GM23338 (cell line): ENCODE results near the gene GNAZ. TPM values are rescaled to one million over a fixed set of nuclear protein-coding genes. Genes with fewer than 3 reads are reported as not detected.

ENCODE experiments used
- ATAC-seq: fragments of 200-7000 bp; cut with Tn5 transposase; 3 replicates; pipeline ENCODE4 v1.9.1; 2020
- DNase-seq: peaks from one replicate; pipeline ENCODE4 v3.0.0-alpha.2; 2015; ENCODE audit warnings: low spot score
- H2AFZ ChIP-seq: fragments of 200-600 bp; sonication (generic); 2 replicates; pipeline ENCODE4 v1.8.0; 2016; ENCODE audit warnings: antibody characterized with exemption, mild to moderate bottlenecking, moderate library complexity
- H3F3A ChIP-seq: fragments of 200-600 bp; sonication (generic); replicated peaks from 2 replicates; pipeline ENCODE4 v1.8.0; 2017; ENCODE audit warnings: antibody characterized with exemption, mixed run types, low read depth
- H3K27ac ChIP-seq: fragments of 200-600 bp; sonication (generic); 2 replicates; pipeline ENCODE4 v1.6.1; 2016; ENCODE audit warnings: low read depth
- H3K27me3 ChIP-seq: fragments of 200-600 bp; sonication (generic); 2 replicates; pipeline ENCODE4 v1.8.0; 2016; ENCODE audit warnings: mild to moderate bottlenecking, mixed run types, moderate library complexity; ENCODE audit not compliant: insufficient read depth
- H3K36me3 ChIP-seq: fragments of 200-600 bp; sonication (generic); 2 replicates; pipeline ENCODE4 v1.8.0; 2016; ENCODE audit warnings: mild to moderate bottlenecking; ENCODE audit not compliant: insufficient read depth
- H3K4me1 ChIP-seq: fragments of 200-600 bp; sonication (generic); 2 replicates; pipeline ENCODE4 v1.8.0; 2016; ENCODE audit warnings: mild to moderate bottlenecking, moderate library complexity; ENCODE audit not compliant: insufficient read depth
- H3K4me2 ChIP-seq: fragments of 200-600 bp; sonication (generic); 2 replicates; pipeline ENCODE4 v1.7.1; 2017; ENCODE audit warnings: mixed run types
- H3K4me3 ChIP-seq: fragments of 200-600 bp; sonication (generic); 2 replicates; pipeline ENCODE4 v1.6.1; 2016; ENCODE audit warnings: mixed run types
- H3K79me2 ChIP-seq: fragments of 200-600 bp; sonication (generic); replicated peaks from 2 replicates; pipeline ENCODE4 v1.8.0; 2017; ENCODE audit warnings: mild to moderate bottlenecking; ENCODE audit not compliant: insufficient read depth
- H3K9me2 ChIP-seq: fragments of 200-600 bp; sonication (generic); 2 replicates; pipeline ENCODE4 v1.8.0; 2017; ENCODE audit not compliant: insufficient read depth
- H4K20me1 ChIP-seq: fragments of 200-600 bp; sonication (generic); replicated peaks from 2 replicates; pipeline ENCODE4 v1.8.0; 2017; ENCODE audit warnings: mild to moderate bottlenecking; ENCODE audit not compliant: insufficient read depth
- H3K27ac Mint-ChIP-seq: 2 replicates; pipeline ENCODE4 v1.8.0; 2020; ENCODE audit warnings: inconsistent platforms, mild to moderate bottlenecking, moderate library complexity, mixed read lengths
- H3K27me3 Mint-ChIP-seq: 3 replicates; pipeline ENCODE4 v1.8.0; 2022; ENCODE audit warnings: low read depth, mild to moderate bottlenecking, moderate library complexity, mixed read lengths, inconsistent platforms; ENCODE audit not compliant: insufficient read depth, poor library complexity
- H3K36me3 Mint-ChIP-seq: 3 replicates; pipeline ENCODE4 v1.8.0; 2021; ENCODE audit warnings: low read depth, mild to moderate bottlenecking, inconsistent platforms, moderate library complexity, mixed read lengths
- H3K4me1 Mint-ChIP-seq: 3 replicates; pipeline ENCODE4 v1.8.0; 2020; ENCODE audit warnings: mild to moderate bottlenecking, inconsistent platforms, mixed read lengths
- H3K4me3 Mint-ChIP-seq: 3 replicates; pipeline ENCODE4 v1.8.0; 2021; ENCODE audit warnings: moderate library complexity, mild to moderate bottlenecking, inconsistent platforms, mixed read lengths
- H3K9me3 Mint-ChIP-seq: 3 replicates; pipeline ENCODE4 v1.8.0; 2020; ENCODE audit warnings: moderate library complexity, mild to moderate bottlenecking, inconsistent platforms, mixed read lengths
- CREB1 ChIP-seq: fragments of 250-450 bp; sonication (Bioruptor Pico); IDR thresholded peaks from 2 replicates; pipeline ENCODE4 v1.5.0; 2020; ENCODE audit warnings: low read depth, mild to moderate bottlenecking, moderate library complexity
- CTCF ChIP-seq, 2 experiments: fragments of 200-600 bp in 1 of 2; sonication (generic) in 1 of 2; conservative IDR thresholded peaks; 2 replicates each; pipeline versions ENCODE4 v1.5.1 to v1.6.1; 2016 to 2017; ENCODE audit warnings: antibody characterized with exemption in 2 of 2, low read depth in 2 of 2, mild to moderate bottlenecking in 2 of 2, moderate library complexity in 1 of 2
- EZH2 ChIP-seq: fragments of 200-600 bp; sonication (generic); IDR thresholded peaks from one replicate; pipeline ENCODE4 v1.8.0; 2017; ENCODE audit warnings: antibody characterized with exemption, mild to moderate bottlenecking, low read depth; ENCODE audit not compliant: unreplicated experiment
- NANOG ChIP-seq: IDR thresholded peaks from 2 replicates; pipeline ENCODE4 v1.6.1; 2016; ENCODE audit warnings: antibody characterized with exemption, borderline replicate concordance
- REST ChIP-seq: IDR thresholded peaks from one replicate; pipeline ENCODE4 v1.6.1; 2018; ENCODE audit warnings: antibody characterized with exemption; ENCODE audit not compliant: unreplicated experiment
- ZNF114 ChIP-seq: fragments of 250-450 bp; sonication (Bioruptor Pico); IDR thresholded peaks from 2 replicates; pipeline ENCODE4 v1.5.0; 2020; ENCODE audit warnings: mild to moderate bottlenecking, moderate library complexity
- ZNF462 ChIP-seq: fragments of 250-450 bp; sonication (Bioruptor Pico); IDR thresholded peaks from 2 replicates; pipeline ENCODE4 v1.5.0; 2020; ENCODE audit warnings: mild to moderate bottlenecking, moderate library complexity
- polyA plus RNA-seq: library from polyadenylated mRNA; unstranded; fragments of >200 nt; fragmentation: Nextera tagmentation; extraction: Ambion mirVana; gene quantifications from 2 replicates; pipeline ENCODE4 v1.2.1, GENCODE V29; 2016
- total RNA-seq: library from RNA; depleted of rRNA; stranded (reverse); fragments of >200 nt; shearing (Covaris generic); gene quantifications from 2 replicates; pipeline ENCODE4 v1.2.3, GENCODE V29; 2014

Gene GNAZ
- total and polyA plus RNA-seq, 2 experiments from 2014 or later, result 2.9 to 11.1 TPM

DNA sequence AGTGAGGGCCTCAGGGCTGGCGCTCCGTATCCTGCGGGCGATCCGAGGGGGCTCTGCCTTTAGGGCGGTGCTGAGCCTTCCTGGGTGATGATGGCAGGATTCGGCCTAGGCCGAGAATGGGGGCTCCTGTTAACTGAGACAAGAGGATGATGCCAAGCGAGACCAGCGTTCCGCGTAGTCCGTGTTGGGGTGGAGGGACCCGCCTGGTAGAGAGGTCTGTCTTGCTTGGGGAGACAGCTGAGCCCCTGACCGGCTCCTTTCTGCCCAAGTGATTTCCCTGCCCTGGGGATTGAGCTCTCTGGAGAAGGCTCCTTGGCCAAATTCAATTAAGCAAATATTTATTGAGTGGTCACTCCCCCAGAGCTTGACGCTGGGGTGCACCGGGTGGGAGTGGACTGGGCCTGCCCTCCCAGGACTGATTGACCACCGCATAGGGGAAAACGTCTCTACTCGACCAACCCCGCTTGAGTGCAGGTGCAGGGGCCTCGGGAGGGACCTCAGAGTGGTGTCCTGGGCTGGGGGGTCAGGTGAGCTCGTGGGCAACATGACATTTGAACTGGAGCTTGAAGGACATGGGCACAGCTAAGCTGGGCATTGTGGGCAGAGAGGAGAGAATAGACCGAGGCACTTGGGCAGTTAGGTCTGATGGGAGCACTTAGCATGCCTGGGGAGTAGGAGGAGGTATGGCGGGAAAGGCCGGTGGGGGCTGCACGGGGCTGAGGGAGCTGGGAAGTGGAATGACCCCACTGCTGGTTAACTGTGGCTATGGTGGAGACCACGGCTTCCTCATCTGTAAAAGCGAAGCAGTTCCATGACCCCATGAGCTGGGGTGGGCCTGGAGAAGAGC is 1.1 kb downstream of the GNAZ start:
- Histone ChIP-seq H4K20me1 (no peaks in the 10 kb centered on the region), H3K4me1 (peaks cover 8% of the 10 kb centered on the region), H3K4me2 (peak overlapping the region; percentile 98), H3K27ac (no peak overlapping the region), H3K9me2 (no peaks in the 10 kb centered on the region), H3K36me3 (no peaks in the 10 kb centered on the region), H3F3A (no peaks in the 10 kb centered on the region), H3K4me3 (peak overlapping the region; percentile 76), H2AFZ (peak overlapping the region; percentile 96), H3K27me3 (peaks cover 43% of the 10 kb centered on the region), H3K79me2 (no peaks in the 10 kb centered on the region)
- H3K4me3 Mint-ChIP-seq, result peak overlapping the region; percentile 76
- peaks cover 28% of the 10 kb centered on the region for H3K4me1 Mint-ChIP-seq
- DNase-seq, result no peak
- no peaks in the 10 kb centered on the region; the same call in 2 of the 3 replicates for H3K9me3 Mint-ChIP-seq
- ATAC-seq, result peak; percentile 8
- no peak overlapping the region for H3K27ac Mint-ChIP-seq
- H3K36me3 Mint-ChIP-seq, result no peaks in the 10 kb centered on the region; the same call in 2 of the 3 replicates
- TF ChIP-seq ZNF114 (CRISPR knock-in tag) (no peak), REST (no peak), CREB1 (CRISPR knock-in tag) (no peak), CTCF (conservative IDR thresholded peaks at IDR 0.05; ENCODE audit: low read depth in 2 of 2) (no peak), EZH2 (peak; percentile 27), NANOG (no peak)
- H3K27me3 Mint-ChIP-seq, result peaks cover 37% of the 10 kb centered on the region

- no peak overlapping the region for H3K27ac Mint-ChIP-seq
- H3K79me2 ChIP-seq, result no peaks in the 10 kb centered on the region
- 0 out of 2 replicates have a peak, but pooled peaks cover under 1% of the 10 kb centered on the region for H3K9me2 ChIP-seq
- ATAC-seq, result no peak
- H3K4me1 Mint-ChIP-seq, result peaks cover 23% of the 10 kb centered on the region
- no peak overlapping the region for H2AFZ ChIP-seq
- H3K27me3 Mint-ChIP-seq, result peaks cover 39% of the 10 kb centered on the region
- H3K36me3 ChIP-seq, result no peaks in the 10 kb centered on the region
- H3K27ac ChIP-seq, result no peak overlapping the region
- peaks cover 43% of the 10 kb centered on the region for H3K27me3 ChIP-seq
- H3K4me3 Mint-ChIP-seq, result peak overlapping the region; percentile 76; the same call in 2 of the 3 replicates
- no peak for DNase-seq
- no peak overlapping the region for H3K4me3 ChIP-seq
- no peaks in the 10 kb centered on the region for H3F3A ChIP-seq
- no peak overlapping the region; the same call in 1 of the 2 replicates for H3K4me2 ChIP-seq
- peaks cover 8% of the 10 kb centered on the region for H3K4me1 ChIP-seq
- no peaks in the 10 kb centered on the region for H4K20me1 ChIP-seq
- no peaks in the 10 kb centered on the region; the same call in 2 of the 3 replicates for H3K36me3 Mint-ChIP-seq
- H3K9me3 Mint-ChIP-seq, result no peaks in the 10 kb centered on the region; the same call in 2 of the 3 replicates
- 0 out of 2 replicates have a peak, but pooled peaks have one; percentile 9 for TF ChIP-seq ZNF462 (CRISPR knock-in tag)
Observed at GRCh38 chr22:23072077-23072910, 2.0 kb downstream of the GNAZ start.
